HepG2 (cell line): Measurements from ENCODE around the gene FLOT2. TPM values are rescaled to one million over a fixed set of nuclear protein-coding genes. Genes with fewer than 3 reads are reported as not detected.

Experiments
- BHLHE40 ChIP-seq: IDR thresholded peaks from 2 replicates; pipeline ENCODE4 v1.6.1; 2011; ENCODE audit warnings: low read length, improper control_type of control experiment
- HDAC1 ChIP-seq: sonication (generic); formaldehyde crosslinking; IDR thresholded peaks from 2 replicates; pipeline ENCODE4 v1.5.1; 2020; ENCODE audit warnings: mild to moderate bottlenecking, missing genetic modification reagents
- HNRNPLL ChIP-seq: fragments of 200-400 bp; formaldehyde crosslinking; IDR thresholded peaks from 2 replicates; pipeline ENCODE4 v1.6.1; 2017; ENCODE audit warnings: mild to moderate bottlenecking, low read depth, low read length; ENCODE audit not compliant: poor library complexity, severe bottlenecking
- PCBP1 ChIP-seq: fragments of 200-400 bp; formaldehyde crosslinking; IDR thresholded peaks from 2 replicates; pipeline ENCODE4 v1.6.1; 2017; ENCODE audit warnings: mild to moderate bottlenecking, low read depth, low read length, borderline replicate concordance
- PHB2 ChIP-seq: fragments of 450-650 bp; IDR thresholded peaks from 2 replicates; pipeline ENCODE4 v1.6.1; 2018; ENCODE audit not compliant: partially characterized antibody
- PRDM15 ChIP-seq: sonication (generic); formaldehyde crosslinking; IDR thresholded peaks from 2 replicates; pipeline ENCODE4 v1.4.0; 2020; ENCODE audit warnings: missing genetic modification reagents
- PRMT3 ChIP-seq: sonication (generic); formaldehyde crosslinking; IDR thresholded peaks from 2 replicates; pipeline ENCODE4 v1.8.1; 2022; ENCODE audit warnings: low read depth, mild to moderate bottlenecking, moderate library complexity, missing genetic modification reagents, borderline replicate concordance
- REST ChIP-seq, 2 experiments: IDR thresholded peaks; 2 replicates each; pipeline ENCODE4 v1.6.1; 2011 to 2012; ENCODE audit warnings: low read length in 2 of 2, borderline replicate concordance in 1 of 2, low read depth in 1 of 2, mild to moderate bottlenecking in 1 of 2, moderate library complexity in 1 of 2
- TBX2 ChIP-seq: sonication (generic); formaldehyde crosslinking; IDR thresholded peaks from 2 replicates; pipeline ENCODE4 v1.5.0; 2020; ENCODE audit warnings: missing genetic modification reagents, mild to moderate bottlenecking, borderline replicate concordance
- ZFP37 ChIP-seq: sonication (generic); formaldehyde crosslinking; IDR thresholded peaks from 2 replicates; pipeline ENCODE4 v1.4.0; 2020; ENCODE audit warnings: missing genetic modification reagents, borderline replicate concordance
- ZNF430 ChIP-seq: sonication (generic); formaldehyde crosslinking; IDR thresholded peaks from 2 replicates; pipeline ENCODE4 v1.9.0; 2021; ENCODE audit warnings: mild to moderate bottlenecking, missing genetic modification reagents
- ZNF605 ChIP-seq: sonication (generic); formaldehyde crosslinking; IDR thresholded peaks from 2 replicates; pipeline ENCODE4 v1.8.0; 2022; ENCODE audit warnings: mild to moderate bottlenecking, missing genetic modification reagents
- ZSCAN29 ChIP-seq: sonication (generic); formaldehyde crosslinking; conservative IDR thresholded peaks from 2 replicates; pipeline ENCODE4 v1.4.0; 2020; ENCODE audit warnings: mild to moderate bottlenecking, missing genetic modification reagents
- polyA plus RNA-seq, 8 experiments: library from polyadenylated mRNA; depleted of rRNA in 3 of 8; stranded (reverse) in 7 of 8; unstranded in 1 of 8; fragments of >200 nt; fragmentation: Illumina TruSeq in 4 of 8; extraction: Trizol in 4 of 8; gene quantifications; 2 replicates each; pipeline versions ENCODE4 v1.2.1 to v1.2.3, GENCODE V29; 2011 to 2016; ENCODE audit warnings: low read depth in 4 of 8, missing spikeins in 1 of 8, mixed read lengths in 1 of 8; ENCODE audit not compliant: insufficient read depth in 1 of 8
- total RNA-seq, 5 experiments: library from RNA; depleted of rRNA; stranded (reverse); fragments of >200 nt; fragmentation: Illumina TruSeq; extraction: Trizol; gene quantifications; 2 replicates each; pipeline ENCODE4 v1.2.3, GENCODE V29; 2016; ENCODE audit warnings: low read depth in 1 of 5
- TF ChIP-seq, protein P1 (sequence below): sonication (generic); formaldehyde crosslinking; conservative IDR thresholded peaks from 2 replicates; pipeline ENCODE4 v1.4.0; 2020; ENCODE audit warnings: mild to moderate bottlenecking, missing genetic modification reagents, moderate library complexity

The FLOT2 gene
- total and polyA plus RNA-seq, 2 of the 13 experiments (the other 11 are each of a cell fraction or from before 2014, with no cell fraction given) = 54.3 to 54.5 TPM

GRCh38 chr17:28896884-28897768, at the start of gene FLOT2 (continued):
- 0 out of 2 replicates have a peak, but pooled peaks have one; percentile 32 for TF ChIP-seq ZSCAN29 (CRISPR knock-in tag)
- peak; percentile 78 for TF ChIP-seq HDAC1 (CRISPR knock-in tag)
- TF ChIP-seq TBX2 = peak; percentile 59; the same call in 1 of the 2 replicates
- 0 out of 2 replicates have a peak, but pooled peaks have one; percentile 32 for TF ChIP-seq ZFP37 (CRISPR knock-in tag)
- no peak for TF ChIP-seq PRDM15 (CRISPR knock-in tag)
- TF ChIP-seq ZNF605 (CRISPR knock-in tag) = peak; percentile 80
- TF ChIP-seq ZNF430 (CRISPR knock-in tag) = peak; percentile 88
- TF ChIP-seq, protein P1, sequence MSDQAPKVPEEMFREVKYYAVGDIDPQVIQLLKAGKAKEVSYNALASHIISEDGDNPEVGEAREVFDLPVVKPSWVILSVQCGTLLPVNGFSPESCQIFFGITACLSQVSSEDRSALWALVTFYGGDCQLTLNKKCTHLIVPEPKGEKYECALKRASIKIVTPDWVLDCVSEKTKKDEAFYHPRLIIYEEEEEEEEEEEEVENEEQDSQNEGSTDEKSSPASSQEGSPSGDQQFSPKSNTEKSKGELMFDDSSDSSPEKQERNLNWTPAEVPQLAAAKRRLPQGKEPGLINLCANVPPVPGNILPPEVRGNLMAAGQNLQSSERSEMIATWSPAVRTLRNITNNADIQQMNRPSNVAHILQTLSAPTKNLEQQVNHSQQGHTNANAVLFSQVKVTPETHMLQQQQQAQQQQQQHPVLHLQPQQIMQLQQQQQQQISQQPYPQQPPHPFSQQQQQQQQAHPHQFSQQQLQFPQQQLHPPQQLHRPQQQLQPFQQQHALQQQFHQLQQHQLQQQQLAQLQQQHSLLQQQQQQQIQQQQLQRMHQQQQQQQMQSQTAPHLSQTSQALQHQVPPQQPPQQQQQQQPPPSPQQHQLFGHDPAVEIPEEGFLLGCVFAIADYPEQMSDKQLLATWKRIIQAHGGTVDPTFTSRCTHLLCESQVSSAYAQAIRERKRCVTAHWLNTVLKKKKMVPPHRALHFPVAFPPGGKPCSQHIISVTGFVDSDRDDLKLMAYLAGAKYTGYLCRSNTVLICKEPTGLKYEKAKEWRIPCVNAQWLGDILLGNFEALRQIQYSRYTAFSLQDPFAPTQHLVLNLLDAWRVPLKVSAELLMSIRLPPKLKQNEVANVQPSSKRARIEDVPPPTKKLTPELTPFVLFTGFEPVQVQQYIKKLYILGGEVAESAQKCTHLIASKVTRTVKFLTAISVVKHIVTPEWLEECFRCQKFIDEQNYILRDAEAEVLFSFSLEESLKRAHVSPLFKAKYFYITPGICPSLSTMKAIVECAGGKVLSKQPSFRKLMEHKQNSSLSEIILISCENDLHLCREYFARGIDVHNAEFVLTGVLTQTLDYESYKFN (CRISPR knock-in tag) = peak; percentile 24; the same call in 1 of the 2 replicates
- TF ChIP-seq REST (IDR thresholded peaks at IDR 0.05; ENCODE audit: borderline replicate concordance in 1 of 2, low read depth in 1 of 2, low read length in 2 of 2) = peak in 1 of 2 experiments; percentile 13; a peak in 1 of 4 replicates
- TF ChIP-seq HNRNPLL = peak; percentile 55
- no peak for TF ChIP-seq PHB2
- TF ChIP-seq PCBP1 = peak; percentile 92; the same call in 1 of the 2 replicates
- peak; percentile 59; the same call in 1 of the 2 replicates for TF ChIP-seq PRMT3 (CRISPR knock-in tag)
- 0 out of 2 replicates have a peak, but pooled peaks have one; percentile 3 for TF ChIP-seq BHLHE40
